A673 (cell line): ENCODE data around the gene NPR3. TPM values are rescaled to one million over a fixed set of nuclear protein-coding genes. Genes with fewer than 3 reads are reported as not detected.

Experiments
- BruUV-seq: library from RNA; stranded (reverse); fragments of 400-500 nt; replicated peaks from 2 replicates; lab custom pipeline; 2021; lab: Mats Ljungman, UMichigan
- CTCF ChIA-PET: fragments of 300-600 bp; sonication (Branson Sonifier 250); formaldehyde crosslinking; loops from one replicate; lab custom pipeline; 2022; ENCODE audit warnings: antibody characterized with exemption; lab: Charles Lee
- POLR2A ChIA-PET: fragments of 300-600 bp; sonication (Branson Sonifier 250); formaldehyde crosslinking; loops from one replicate; lab custom pipeline; 2022; ENCODE audit warnings: antibody characterized with exemption; ENCODE audit not compliant: low non-redundant PET; lab: Charles Lee
- DNase-seq: peaks from one replicate; pipeline ENCODE4 v3.0.0-alpha.2; 2015; ENCODE audit warnings: low spot score
- H3K27ac ChIP-seq: fragments of 200-600 bp; sonication (generic); 2 replicates; pipeline ENCODE4 v1.5.1; 2016; ENCODE audit warnings: mixed run types, low read depth, mild to moderate bottlenecking, mixed read lengths, antibody characterized with exemption, low read length; ENCODE audit not compliant: poor library complexity, severe bottlenecking
- H3K27me3 ChIP-seq: fragments of 200-600 bp; sonication (generic); replicated peaks from 2 replicates; pipeline ENCODE4 v1.6.1; 2017; ENCODE audit warnings: mixed run types, low read depth, mild to moderate bottlenecking, mixed read lengths, antibody characterized with exemption, low read length; ENCODE audit not compliant: insufficient read depth, poor library complexity
- H3K36me3 ChIP-seq: fragments of 200-600 bp; sonication (generic); 2 replicates; pipeline ENCODE4 v1.6.1; 2016; ENCODE audit warnings: mixed run types, mild to moderate bottlenecking, mixed read lengths, antibody characterized with exemption, low read length; ENCODE audit not compliant: insufficient read depth, poor library complexity, severe bottlenecking
- H3K4me1 ChIP-seq: fragments of 200-600 bp; sonication (generic); 2 replicates; pipeline ENCODE4 v1.6.1; 2017; ENCODE audit warnings: mixed run types, mild to moderate bottlenecking, mixed read lengths, antibody characterized with exemption, low read length; ENCODE audit not compliant: insufficient read depth, poor library complexity, severe bottlenecking
- H3K4me3 ChIP-seq: fragments of 200-600 bp; sonication (generic); 2 replicates; pipeline ENCODE4 v1.5.1; 2016; ENCODE audit warnings: low read depth, mixed run types, mild to moderate bottlenecking, mixed read lengths, low read length; ENCODE audit not compliant: poor library complexity, severe bottlenecking
- H3K9me3 ChIP-seq: fragments of 200-600 bp; sonication (generic); 2 replicates; pipeline ENCODE4 v1.6.1; 2016; ENCODE audit warnings: mixed run types, low read depth, mild to moderate bottlenecking, mixed read lengths, antibody characterized with exemption, low read length; ENCODE audit not compliant: poor library complexity, severe bottlenecking
- CTCF ChIP-seq: fragments of 300-800, 200-600 bp; sonication (generic); conservative IDR thresholded peaks from 2 replicates; pipeline ENCODE4 v1.5.1; 2017; ENCODE audit warnings: low read depth, mild to moderate bottlenecking, antibody characterized with exemption, low read length, moderate library complexity, mixed read lengths
- EZH2 ChIP-seq: fragments of 200-600 bp; sonication (generic); IDR thresholded peaks from 2 replicates; pipeline ENCODE4 v1.6.1; 2017; ENCODE audit warnings: borderline replicate concordance, low read depth, mild to moderate bottlenecking, mixed read lengths, antibody characterized with exemption, low read length; ENCODE audit not compliant: poor library complexity, severe bottlenecking
- intact Hi-C: fragments of 100-400 bp; cut with micrococcal nuclease; formaldehyde crosslinking; loops from one replicate; pipeline ENCODE4 v1.10.0; 2022; ENCODE audit not compliant: unreplicated experiment
- total RNA-seq: library from RNA; stranded (reverse); gene quantifications from 2 replicates; pipeline ENCODE4 v1.2.3, GENCODE V29; 2021

NPR3 gene
- total RNA-seq, 1 experiment from 2014 or later = 5.3 TPM

GRCh38 chr5:32777222-32777621 is 66.1 kb downstream of the NPR3 start:
- H3K27ac ChIP-seq = no peak overlapping the region
- H3K4me3 ChIP-seq = no peak overlapping the region
- no peak for DNase-seq
- no peak for TF ChIP-seq CTCF
- no peak for TF ChIP-seq EZH2
- no peaks in the 10 kb centered on the region for H3K36me3 ChIP-seq
- intact Hi-C loops = no loop called here
- no peaks in the 10 kb centered on the region for H3K27me3 ChIP-seq
- POLR2A ChIA-PET = no interaction called here
- H3K9me3 ChIP-seq = no peaks in the 10 kb centered on the region
- CTCF ChIA-PET = no interaction called here
- no TSS peak for BruUV-seq
- no peaks in the 10 kb centered on the region for H3K4me1 ChIP-seq

GRCh38 chr5:32777733-32778132 is 66.6 kb downstream of the NPR3 start:
- no peaks in the 10 kb centered on the region for H3K36me3 ChIP-seq
- no peak for DNase-seq
- no peak for TF ChIP-seq CTCF
- no peak for TF ChIP-seq EZH2
- H3K27ac ChIP-seq = no peak overlapping the region
- BruUV-seq = no TSS peak
- POLR2A ChIA-PET = interaction anchor here (0.6 kb wide), 1 partner anchor 79 kb away, joined by 3 read pairs; no protein-coding TSS in a partner anchor
- H3K27me3 ChIP-seq = no peaks in the 10 kb centered on the region
- intact Hi-C loops = no loop called here
- H3K9me3 ChIP-seq = no peaks in the 10 kb centered on the region
- CTCF ChIA-PET = no interaction called here
- no peak overlapping the region for H3K4me3 ChIP-seq
- no peaks in the 10 kb centered on the region for H3K4me1 ChIP-seq

- ChIA-PET POLR2A (no interaction called here), CTCF (no interaction called here)
- intact Hi-C loops = no loop called here
- Histone ChIP-seq H3K4me3 (no peak overlapping the region), H3K27ac (no peak overlapping the region), H3K27me3 (no peaks in the 10 kb centered on the region), H3K36me3 (no peaks in the 10 kb centered on the region), H3K4me1 (no peaks in the 10 kb centered on the region), H3K9me3 (no peaks in the 10 kb centered on the region)
- TF ChIP-seq EZH2 (no peak), CTCF (no peak)
- BruUV-seq = no TSS peak
- no peak for DNase-seq
Measured at GRCh38 chr5:32778403-32778802, 67.3 kb downstream of the NPR3 start.
